CD4-positive, alpha-beta T cell treated with Interferon alpha-2 for 1 hour (primary cell): ENCODE measurements around the gene DSE.

ENCODE experiments used
- DNase-seq, 2 donors: peaks; one replicate each; pipeline ENCODE4 v3.0.0-alpha.2; 2020 to 2022

The DSE gene

GRCh38 chr6:116419069-116419786, 48.5 kb downstream of the DSE start:
- DNase-seq, result no peak

DNA sequence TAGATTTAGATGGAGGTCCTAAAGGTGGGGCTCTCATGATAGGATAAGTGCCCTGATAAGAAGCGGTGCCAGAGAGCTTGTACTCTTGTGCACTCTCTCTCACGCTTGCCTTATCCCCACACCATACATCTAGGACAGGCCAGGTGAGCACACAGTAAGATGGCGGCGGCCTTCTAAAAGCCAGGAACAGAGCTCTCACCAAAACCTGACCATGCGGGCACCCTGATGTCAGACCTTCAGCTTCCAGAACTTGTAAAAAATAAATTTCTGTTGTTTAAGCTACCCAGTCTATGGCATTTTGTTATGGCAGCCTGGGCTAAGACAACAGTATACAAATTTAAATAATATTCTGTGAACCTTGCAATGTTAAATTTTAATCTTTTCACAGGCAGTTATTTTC, 49.6 kb downstream of the DSE start:
- DNase-seq, result no peak

GRCh38 chr6:116422238-116422637, 51.5 kb downstream of the DSE start:
- DNase-seq, result no peak

DNA sequence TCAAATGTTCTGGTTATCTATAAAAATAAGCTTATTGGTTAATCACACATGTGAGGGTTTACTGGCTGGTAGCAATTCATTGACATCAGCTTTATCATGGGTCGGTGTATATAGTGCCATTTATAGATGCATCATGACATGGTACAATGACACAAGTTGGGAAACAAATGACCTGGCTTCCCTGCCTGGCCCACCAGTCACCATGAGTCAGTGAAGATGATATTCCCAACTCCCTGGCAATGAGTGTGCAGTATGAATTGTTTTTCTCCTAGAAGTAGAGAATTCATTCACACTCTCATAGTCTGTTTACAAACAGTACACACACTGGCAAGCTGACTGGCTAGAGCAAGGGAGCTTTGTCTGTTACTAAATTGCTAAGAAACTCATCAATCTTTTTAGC, 53.3 kb downstream of the DSE start:
- DNase-seq, result no peak

DNA sequence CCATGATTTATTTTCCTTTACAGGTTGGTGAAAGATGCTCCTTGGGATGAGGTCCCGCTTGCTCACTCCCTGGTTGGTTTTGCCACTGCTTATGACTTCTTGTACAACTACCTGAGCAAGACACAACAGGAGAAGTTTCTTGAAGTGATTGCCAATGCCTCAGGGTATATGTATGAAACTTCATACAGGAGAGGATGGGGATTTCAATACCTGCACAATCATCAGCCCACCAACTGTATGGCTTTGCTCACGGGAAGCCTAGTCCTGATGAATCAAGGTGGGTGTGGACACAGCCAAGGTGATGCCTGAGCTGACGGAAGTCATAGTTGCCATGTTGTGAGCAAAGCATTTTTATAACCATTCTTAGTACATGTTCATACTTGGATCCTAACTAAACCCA, 55.8 kb downstream of the DSE start:
- DNase-seq, result no peak

DNA sequence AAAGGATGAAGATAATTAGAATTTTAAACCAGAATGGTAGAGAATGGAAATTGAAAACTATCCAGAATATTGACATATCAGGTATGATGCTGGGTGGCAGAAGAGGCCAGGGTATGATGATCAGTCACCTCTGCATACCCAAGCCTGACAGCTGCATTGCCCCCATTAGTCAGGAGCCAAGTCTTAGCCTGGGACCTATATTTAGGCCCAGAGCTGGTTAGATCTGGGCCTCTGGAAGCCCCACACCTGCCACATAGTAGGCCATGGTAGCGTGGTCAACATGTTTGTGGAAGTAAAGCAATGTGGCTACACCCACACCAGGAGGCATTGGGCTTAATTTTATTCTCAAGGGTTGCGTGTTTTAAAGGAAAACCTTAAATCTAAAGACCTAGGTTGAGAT, 58.4 kb downstream of the DSE start:
- no peak for DNase-seq

DNA sequence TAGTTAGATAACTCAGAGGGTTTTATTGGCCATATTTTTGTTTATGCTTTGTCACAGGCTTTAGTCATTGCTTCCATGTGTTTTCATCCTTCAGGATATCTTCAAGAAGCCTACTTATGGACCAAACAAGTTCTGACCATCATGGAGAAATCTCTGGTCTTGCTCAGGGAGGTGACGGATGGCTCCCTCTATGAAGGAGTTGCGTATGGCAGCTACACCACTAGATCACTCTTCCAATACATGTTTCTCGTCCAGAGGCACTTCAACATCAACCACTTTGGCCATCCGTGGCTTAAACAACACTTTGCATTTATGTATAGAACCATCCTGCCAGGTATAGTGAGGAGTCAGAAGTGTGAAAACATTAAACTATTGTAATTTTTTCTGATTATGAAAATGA, 60.1 kb downstream of the DSE start:
- DNase-seq, result no peak

DNA sequence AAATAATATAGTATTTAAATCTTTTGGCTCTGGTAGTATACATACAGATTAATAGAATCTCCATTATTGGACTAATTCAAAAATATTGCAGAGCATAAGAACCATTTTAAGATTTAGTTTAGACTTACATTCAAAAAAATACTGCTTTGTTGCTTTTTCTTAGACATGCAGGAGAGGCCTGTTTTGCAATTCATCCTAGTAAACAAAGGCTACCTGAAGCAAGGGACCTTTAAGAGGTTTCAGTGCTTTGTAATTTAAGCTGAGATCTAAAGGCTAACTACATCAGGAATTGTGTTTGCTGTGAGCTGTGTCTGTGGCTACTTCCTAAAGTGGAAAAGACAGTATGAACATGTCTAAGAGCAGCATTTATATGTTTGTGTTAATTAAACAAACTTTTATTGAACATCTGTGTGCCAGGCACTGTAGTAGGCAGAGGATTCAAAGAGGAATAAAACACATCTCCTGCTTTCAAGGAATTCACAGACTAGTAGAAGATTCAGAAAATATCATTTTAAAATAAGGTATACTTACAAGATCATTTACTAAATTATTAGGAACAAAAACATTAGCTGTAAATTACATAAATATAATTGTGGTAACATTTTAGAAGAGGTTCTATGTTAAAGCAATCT, 61.3 kb downstream of the DSE start:
- DNase-seq, result no peak

DNA sequence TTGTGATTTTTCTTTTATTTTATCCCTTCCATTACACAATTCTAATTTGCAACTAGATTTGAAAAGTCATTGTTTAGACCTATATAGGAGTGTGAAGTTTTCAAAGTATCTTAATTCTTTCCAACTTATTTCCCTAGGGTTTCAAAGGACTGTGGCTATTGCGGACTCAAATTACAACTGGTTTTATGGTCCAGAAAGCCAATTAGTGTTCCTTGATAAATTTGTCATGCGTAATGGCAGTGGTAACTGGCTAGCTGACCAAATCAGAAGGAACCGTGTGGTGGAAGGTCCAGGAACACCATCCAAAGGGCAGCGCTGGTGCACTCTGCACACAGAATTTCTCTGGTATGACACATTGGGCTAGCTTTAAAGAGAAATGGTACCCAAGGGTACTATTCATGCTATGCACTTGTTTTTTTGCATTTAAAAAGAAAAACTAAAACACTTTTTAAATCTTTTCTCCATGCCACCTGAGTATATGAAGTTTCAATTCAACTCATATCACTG, 62.5 kb downstream of the DSE start:
- no peak for DNase-seq

- no peak for DNase-seq
Measured at GRCh38 chr6:116434056-116434725, 63.4 kb downstream of the DSE start.

DNA sequence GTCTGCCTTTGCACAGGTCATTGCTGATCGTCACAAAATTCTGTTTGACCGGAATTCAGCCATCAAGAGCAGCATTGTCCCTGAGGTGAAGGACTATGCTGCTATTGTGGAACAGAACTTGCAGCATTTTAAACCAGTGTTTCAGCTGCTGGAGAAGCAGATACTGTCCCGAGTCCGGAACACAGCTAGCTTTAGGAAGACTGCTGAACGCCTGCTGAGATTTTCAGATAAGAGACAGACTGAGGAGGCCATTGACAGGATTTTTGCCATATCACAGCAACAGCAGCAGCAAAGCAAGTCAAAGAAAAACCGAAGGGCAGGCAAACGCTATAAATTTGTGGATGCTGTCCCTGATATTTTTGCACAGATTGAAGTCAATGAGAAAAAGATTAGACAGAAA, 65.8 kb downstream of the DSE start:
- DNase-seq, result no peak

DNA sequence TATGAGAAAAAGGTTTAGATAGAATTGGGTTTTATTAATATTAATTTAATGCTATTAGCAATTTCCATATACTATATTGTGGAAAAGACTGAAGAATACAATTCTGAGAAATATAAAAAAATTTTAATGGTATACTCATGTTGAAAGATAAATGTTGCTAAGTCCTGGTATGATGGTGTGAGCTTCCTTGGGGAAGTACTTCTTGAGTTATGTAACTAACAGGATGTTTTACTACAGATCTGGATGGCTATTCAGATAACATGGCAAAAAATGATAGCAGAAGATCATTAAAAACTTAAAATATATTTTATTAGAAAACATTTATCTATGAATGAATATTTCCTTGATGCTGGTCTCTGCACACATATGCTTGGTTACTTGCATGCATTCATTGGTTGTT, 66.9 kb downstream of the DSE start:
- DNase-seq, result no peak

DNA sequence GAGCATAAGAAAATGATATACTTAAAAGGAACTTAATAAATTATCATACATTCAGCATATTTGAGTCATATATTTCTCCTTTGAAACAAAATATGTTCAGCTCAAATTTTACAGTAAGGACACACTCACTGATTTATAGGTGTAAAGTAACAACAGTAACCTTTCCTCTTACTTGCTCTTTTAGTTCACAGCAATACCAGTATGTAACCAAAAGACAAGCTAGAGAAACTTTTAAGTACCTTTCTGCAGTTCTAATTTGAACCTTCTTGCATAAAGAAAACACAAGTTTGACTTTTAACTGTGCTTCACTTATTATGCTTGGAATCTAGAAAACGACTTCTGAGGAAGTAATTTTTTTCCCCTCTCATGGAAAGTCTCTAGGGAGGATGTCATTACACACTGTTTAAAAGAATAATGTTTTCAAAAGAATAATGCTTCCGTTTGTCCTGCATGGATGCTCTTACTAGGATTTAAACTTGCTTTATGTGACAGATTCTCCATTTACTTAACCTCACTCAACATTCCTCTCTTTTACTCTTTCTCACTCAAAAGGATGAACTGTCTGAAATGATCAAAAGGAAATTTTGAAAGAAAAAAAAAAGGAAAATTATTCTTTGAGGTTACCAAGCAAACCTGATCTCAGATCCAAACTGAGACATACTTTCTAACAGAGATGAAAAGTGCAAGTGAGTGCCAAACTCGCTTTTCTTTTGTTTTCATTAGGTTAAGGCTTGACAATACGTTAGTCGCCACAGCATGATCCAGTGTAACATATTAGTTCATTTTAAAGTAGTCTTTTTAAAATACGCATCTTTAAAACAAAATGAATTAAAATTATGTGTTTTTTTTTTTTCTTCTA, 68.1 kb downstream of the DSE start:
- DNase-seq, result no peak

DNA sequence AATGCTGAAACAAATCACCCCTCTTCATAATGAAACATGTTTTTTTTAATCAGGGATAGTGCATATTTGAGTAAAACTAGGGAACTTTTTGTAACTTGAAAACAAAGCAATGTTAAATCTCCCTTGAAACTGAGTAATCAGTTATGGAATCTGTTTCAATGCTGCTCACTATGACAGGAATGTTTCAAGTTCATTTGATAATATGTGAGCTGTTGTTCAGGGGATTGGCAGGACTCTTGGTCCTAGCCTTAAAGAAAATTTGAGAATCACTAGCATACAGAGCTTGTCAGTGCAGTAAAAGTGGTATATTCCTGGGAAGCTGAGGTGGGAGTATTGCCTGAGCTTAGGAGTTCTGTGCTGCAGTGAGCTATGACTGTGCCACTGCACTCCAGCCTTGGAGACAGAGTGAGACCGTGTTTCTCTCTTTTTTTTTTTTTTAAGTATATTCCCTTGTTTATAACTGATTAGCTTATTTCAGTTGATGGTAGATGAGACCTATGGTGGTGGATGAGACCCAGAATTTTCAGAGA, 68.8 kb downstream of the DSE start:
- no peak for DNase-seq

DNA sequence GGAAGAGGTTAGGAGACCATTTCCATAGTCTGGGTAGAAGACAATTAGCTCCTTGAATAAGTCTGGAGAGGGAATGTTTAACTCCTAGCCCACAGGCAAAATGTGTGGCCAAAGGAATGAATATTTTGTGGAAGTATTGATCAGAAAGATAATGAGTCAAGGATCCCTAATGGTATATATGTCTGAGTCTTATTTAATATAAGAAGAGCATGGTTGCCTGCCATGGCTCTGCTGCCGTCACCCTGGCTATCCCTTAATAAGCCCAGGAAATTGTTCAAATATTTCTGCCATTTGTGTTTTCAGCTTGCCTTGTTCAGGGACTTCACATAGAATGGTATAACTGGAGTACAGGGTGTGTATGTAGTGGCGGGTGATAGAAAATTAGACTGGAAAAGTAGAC, 72.4 kb downstream of the DSE start:
- DNase-seq, result no peak

GRCh38 chr6:116444092-116444491, 73.3 kb downstream of the DSE start:
- peak in 1 of 2 donors; percentile 36 for DNase-seq

- no peak for DNase-seq
Measured at GRCh38 chr6:116444575-116444974, 73.8 kb downstream of the DSE start.

DNA sequence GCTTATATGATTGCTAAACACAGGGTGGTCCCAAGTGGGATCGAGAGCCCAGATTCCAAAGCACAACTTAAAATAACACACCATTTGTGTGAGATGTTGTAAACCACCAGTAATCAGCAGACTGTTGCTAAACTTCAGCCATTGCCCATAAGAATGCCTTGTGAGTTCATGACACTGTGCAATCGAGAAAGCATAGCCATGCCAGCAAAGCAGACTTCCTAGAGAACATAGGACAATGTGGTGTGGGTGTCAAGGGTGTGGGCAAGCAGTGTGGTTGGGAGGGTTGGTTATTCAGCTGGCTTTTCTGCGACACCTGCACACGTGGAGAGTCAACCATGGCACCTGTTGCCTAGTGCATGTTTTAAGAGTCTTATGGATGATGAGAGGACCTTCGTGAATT, 74.4 kb downstream of the DSE start:
- no peak for DNase-seq

GRCh38 chr6:116446399-116446798, 75.7 kb downstream of the DSE start:
- no peak for DNase-seq

- no peak for DNase-seq
Measured at GRCh38 chr6:116447052-116447451, 76.3 kb downstream of the DSE start.

DNA sequence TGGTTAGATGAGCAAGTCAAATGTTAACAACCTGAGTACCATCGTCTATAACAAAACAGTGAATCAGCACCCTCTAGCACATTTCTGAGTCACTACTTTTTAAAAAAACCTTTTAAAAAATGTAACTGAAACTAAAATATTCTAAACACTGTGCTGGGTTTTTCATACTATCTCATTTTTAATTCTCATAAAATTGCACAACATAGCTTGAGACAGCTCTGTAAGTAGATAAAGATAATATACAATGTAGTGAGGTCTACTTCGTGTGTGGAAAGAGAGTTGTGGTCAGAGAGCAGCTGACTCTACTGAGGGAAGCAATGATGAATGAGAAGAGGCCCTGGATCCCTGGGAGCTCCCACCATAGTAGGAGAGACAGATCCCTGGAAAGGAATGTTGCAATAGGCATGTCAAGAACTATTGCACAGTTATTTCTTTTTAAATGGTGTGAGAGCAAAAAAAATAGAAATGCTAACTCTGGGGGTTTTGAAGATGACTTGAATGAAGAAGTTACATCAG, 76.8 kb downstream of the DSE start:
- peak in 1 of 2 donors; percentile 12 for DNase-seq

- no peak for DNase-seq
Measured at GRCh38 chr6:116449565-116449964, 78.8 kb downstream of the DSE start.
